HFFc6 (cell line): ENCODE measurements around the gene APOBEC3H. TPM values are rescaled to one million over a fixed set of nuclear protein-coding genes. Genes with fewer than 3 reads are reported as not detected.

Experiments used
- DNase-seq: peaks from one replicate; pipeline ENCODE4 v3.0.0-alpha.2; 2018
- H3K27ac Mint-ChIP-seq: 2 replicates; pipeline ENCODE4 v1.8.0; 2020; ENCODE audit warnings: mild to moderate bottlenecking, mixed read lengths
- H3K27me3 Mint-ChIP-seq: 2 replicates; pipeline ENCODE4 v1.8.0; 2021; ENCODE audit warnings: mild to moderate bottlenecking, moderate library complexity, mixed read lengths; ENCODE audit not compliant: insufficient read depth
- H3K36me3 Mint-ChIP-seq: 2 replicates; pipeline ENCODE4 v1.8.0; 2021; ENCODE audit warnings: low read depth, mixed read lengths
- H3K4me1 Mint-ChIP-seq: 2 replicates; pipeline ENCODE4 v1.8.0; 2020; ENCODE audit warnings: low read depth, mixed read lengths
- H3K4me3 Mint-ChIP-seq: 2 replicates; pipeline ENCODE4 v1.8.0; 2020; ENCODE audit warnings: mild to moderate bottlenecking, moderate library complexity, mixed read lengths
- H3K9me3 Mint-ChIP-seq: 2 replicates; pipeline ENCODE4 v1.8.0; 2020; ENCODE audit warnings: mild to moderate bottlenecking, mixed read lengths
- CTCF ChIP-seq: fragments of 200-600 bp; sonication (generic); IDR thresholded peaks from 2 replicates; pipeline ENCODE4 v1.5.0; 2021; ENCODE audit warnings: antibody characterized with exemption, mild to moderate bottlenecking
- total RNA-seq, 6 experiments: library from RNA; stranded (reverse); fragmentation: NEBNext Ultra II Directional; extraction: Animal tissue kit (Norgen Biotek cat#: 25700); gene quantifications; 2 replicates in 1 of 6; 3 replicates in 5 of 6; pipeline ENCODE4 v1.2.3, GENCODE V29; 2021

The APOBEC3H gene
- total RNA-seq, 6 experiments from 2014 or later: 0.33 to 0.37 TPM; not detected in 4

DNA sequence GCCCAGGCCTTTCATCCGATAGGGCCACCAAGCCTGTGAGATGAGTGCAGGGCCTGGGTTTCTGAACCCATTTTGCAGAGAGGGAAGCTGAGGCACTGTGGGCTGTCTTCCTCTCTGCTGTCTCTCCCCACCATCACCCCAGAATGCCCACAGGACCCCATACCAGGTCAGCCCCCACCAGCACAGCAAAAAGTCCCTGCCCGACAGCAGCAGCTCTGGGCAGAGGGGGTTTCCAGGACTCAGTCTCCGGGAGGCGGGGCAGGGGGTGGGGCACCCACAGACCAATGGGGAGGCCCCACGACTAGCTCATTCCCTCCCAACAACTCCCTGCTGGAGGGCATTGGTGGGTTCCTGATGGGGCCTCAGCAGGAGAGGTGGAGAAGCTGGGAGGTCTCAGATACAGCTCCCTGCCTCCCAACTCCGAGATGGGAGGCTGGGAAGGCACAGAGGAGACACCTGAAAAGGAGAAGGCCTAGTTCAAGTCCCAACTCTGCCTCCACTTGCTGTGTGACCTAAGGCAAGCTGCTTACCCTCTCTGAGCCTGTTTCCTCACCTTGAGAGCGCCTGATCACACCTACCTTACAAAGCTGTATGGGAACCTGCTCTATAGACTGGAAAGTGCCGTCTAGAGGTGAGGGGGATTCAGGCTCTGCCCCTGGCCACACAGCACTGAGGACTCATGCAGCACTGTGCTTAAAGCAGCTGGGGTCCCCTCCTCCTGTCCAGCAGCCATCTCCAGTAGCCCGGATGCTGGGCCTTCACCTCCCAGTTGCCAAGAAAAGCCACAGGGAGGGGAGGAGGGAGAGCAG is 51.9 kb downstream of the APOBEC3H start:
- TF ChIP-seq CTCF: no peak
- Mint-ChIP-seq H3K27ac (no peak overlapping the region), H3K4me3 (no peak overlapping the region), H3K36me3 (no peaks in the 10 kb centered on the region), H3K27me3 (peaks cover 9% of the 10 kb centered on the region), H3K4me1 (peaks cover 15% of the 10 kb centered on the region), H3K9me3 (no peaks in the 10 kb centered on the region)
- DNase-seq: no peak

DNA sequence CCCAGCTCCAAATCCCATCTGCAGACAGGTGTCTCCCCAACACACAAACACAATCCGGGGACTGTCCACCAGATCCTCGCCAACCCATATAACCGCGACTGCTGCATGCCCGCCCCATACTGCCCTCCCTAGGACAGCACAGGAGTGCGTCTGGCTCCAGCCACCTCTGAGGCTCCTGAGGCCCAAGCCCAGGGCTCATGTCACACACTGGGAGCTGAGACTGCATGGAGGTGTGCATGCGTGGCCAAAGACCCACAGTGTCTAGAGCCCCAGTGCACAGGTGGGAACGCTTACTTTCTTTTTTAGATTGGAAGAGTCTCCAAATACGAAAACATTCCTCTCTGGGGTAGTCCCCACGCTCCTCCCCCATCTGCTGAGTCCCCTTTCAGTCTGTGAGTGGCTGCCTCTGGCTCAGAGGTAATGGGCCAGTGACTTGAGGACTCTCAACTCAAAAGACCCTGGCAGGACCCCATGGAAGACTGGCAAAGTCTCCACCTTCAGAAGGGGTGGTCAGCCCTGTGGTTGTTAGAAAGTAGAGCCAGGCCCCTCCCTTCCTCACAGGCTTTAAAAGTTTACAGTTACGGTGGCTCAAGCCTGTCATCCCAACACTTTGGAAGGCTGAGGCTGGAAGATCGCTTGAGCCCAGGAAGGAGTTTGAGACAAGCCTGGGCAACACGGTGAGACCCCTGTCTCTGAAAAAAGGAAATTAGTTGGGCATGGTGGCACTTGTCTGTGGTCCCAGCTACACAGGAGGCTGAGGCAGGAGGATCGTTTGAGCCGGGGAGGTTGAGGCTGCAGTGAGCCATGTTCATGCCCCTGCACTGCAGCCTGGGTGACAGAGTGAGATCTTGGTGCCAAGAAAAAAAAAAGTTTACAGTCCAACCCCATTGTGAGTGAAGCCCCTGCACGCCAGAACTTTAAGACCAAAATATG is 53.1 kb downstream of the APOBEC3H start:
- peaks cover 7% of the 10 kb centered on the region; the same call in 1 of the 2 replicates for H3K4me1 Mint-ChIP-seq
- TF ChIP-seq CTCF: no peak
- H3K27ac Mint-ChIP-seq: no peak overlapping the region
- DNase-seq: no peak
- no peak overlapping the region for H3K4me3 Mint-ChIP-seq
- H3K36me3 Mint-ChIP-seq: no peaks in the 10 kb centered on the region
- H3K9me3 Mint-ChIP-seq: no peaks in the 10 kb centered on the region
- H3K27me3 Mint-ChIP-seq: peaks cover 12% of the 10 kb centered on the region; the same call in 1 of the 2 replicates

DNA sequence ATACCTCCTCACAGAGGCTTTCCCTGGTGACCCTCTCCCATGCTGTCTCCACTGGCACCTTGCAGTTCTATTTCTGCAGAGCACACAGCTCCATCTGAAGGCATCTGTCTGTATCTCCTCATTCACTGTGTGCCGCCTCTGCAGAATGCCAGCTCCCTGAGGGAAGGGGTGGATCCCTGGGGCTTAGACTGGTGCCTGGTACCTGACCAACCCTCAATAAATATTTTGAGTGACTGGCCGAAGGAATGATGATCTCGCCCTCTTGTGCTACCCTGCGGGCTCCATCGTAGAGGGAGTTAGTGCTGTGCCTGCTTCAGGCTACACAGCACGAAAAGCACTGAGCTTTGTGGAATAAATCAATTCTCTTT is 53.8 kb downstream of the APOBEC3H start:
- Mint-ChIP-seq H3K4me1 (peaks cover 7% of the 10 kb centered on the region; the same call in 1 of the 2 replicates), H3K9me3 (no peaks in the 10 kb centered on the region), H3K36me3 (no peaks in the 10 kb centered on the region), H3K4me3 (peak overlapping the region; percentile 56), H3K27ac (no peak overlapping the region; the same call in 1 of the 2 replicates), H3K27me3 (peaks cover 12% of the 10 kb centered on the region; the same call in 1 of the 2 replicates)
- DNase-seq: no peak
- TF ChIP-seq CTCF: no peak

- peaks cover 12% of the 10 kb centered on the region; the same call in 1 of the 2 replicates for H3K27me3 Mint-ChIP-seq
- H3K36me3 Mint-ChIP-seq: no peaks in the 10 kb centered on the region
- peaks cover 7% of the 10 kb centered on the region; the same call in 1 of the 2 replicates for H3K4me1 Mint-ChIP-seq
- no peak for DNase-seq
- TF ChIP-seq CTCF: no peak
- peak overlapping the region; percentile 56 for H3K4me3 Mint-ChIP-seq
- no peaks in the 10 kb centered on the region for H3K9me3 Mint-ChIP-seq
- H3K27ac Mint-ChIP-seq: no peak overlapping the region; the same call in 1 of the 2 replicates
Observed at GRCh38 chr22:39151329-39151975, 54.4 kb downstream of the APOBEC3H start.

- Mint-ChIP-seq H3K4me3 (peak overlapping the region; percentile 56), H3K27me3 (peaks cover 12% of the 10 kb centered on the region; the same call in 1 of the 2 replicates), H3K9me3 (no peaks in the 10 kb centered on the region), H3K4me1 (peaks cover 7% of the 10 kb centered on the region; the same call in 1 of the 2 replicates), H3K36me3 (no peaks in the 10 kb centered on the region), H3K27ac (no peak overlapping the region)
- no peak for DNase-seq
- TF ChIP-seq CTCF: no peak
Observed at GRCh38 chr22:39152024-39152510, 55.0 kb downstream of the APOBEC3H start.
